8988T (cell line): Measurements from ENCODE around the gene GUCA1C.

Experiments used
- DNase-seq: peaks from one replicate; pipeline ENCODE4 v3.0.0; 2011

GUCA1C gene

GRCh38 chr3:108953700-108954099, at the start of gene GUCA1C:
Gene GUCA1C, minus strand, starts transcription at chr3:108953879. Its CDS starts 117 bp downstream, at chr3:108953762.
- no peak for DNase-seq

- DNase-seq: no peak
These were observed 44.8 kb upstream of the GUCA1C start for GRCh38 chr3:108998436-108998835.

- no peak for DNase-seq
These were observed 32.2 kb upstream of the GUCA1C start for GRCh38 chr3:108985844-108986243.

GRCh38 chr3:108983051-108983450, 29.4 kb upstream of the GUCA1C start:
- DNase-seq: no peak

GRCh38 chr3:108976058-108976457, 22.4 kb upstream of the GUCA1C start:
- no peak for DNase-seq

- DNase-seq: no peak
These were observed 19.3 kb upstream of the GUCA1C start for GRCh38 chr3:108973019-108973418.

- no peak for DNase-seq
These were observed 18.8 kb upstream of the GUCA1C start for GRCh38 chr3:108972482-108972881.

GRCh38 chr3:108970561-108970960, 16.9 kb upstream of the GUCA1C start:
- DNase-seq: no peak

- DNase-seq: no peak
These were observed 13.1 kb upstream of the GUCA1C start for GRCh38 chr3:108966773-108967172.

GRCh38 chr3:108959017-108959416, 5.3 kb upstream of the GUCA1C start:
- no peak for DNase-seq

- DNase-seq: no peak
These were observed 469 bp downstream of the GUCA1C start for GRCh38 chr3:108953210-108953609.

- DNase-seq: no peak
These were observed 1.7 kb downstream of the GUCA1C start for GRCh38 chr3:108951820-108952501.

- no peak for DNase-seq
These were observed 5.8 kb downstream of the GUCA1C start for GRCh38 chr3:108947855-108948254.

GRCh38 chr3:108946292-108947285, 7.1 kb downstream of the GUCA1C start:
- no peak for DNase-seq

GRCh38 chr3:108940568-108941263, 13.0 kb downstream of the GUCA1C start:
- no peak for DNase-seq

- DNase-seq: no peak
These were observed 13.5 kb downstream of the GUCA1C start for GRCh38 chr3:108940166-108940565.

- no peak for DNase-seq
These were observed 16.6 kb downstream of the GUCA1C start for GRCh38 chr3:108936924-108937689.

GRCh38 chr3:108931035-108931434, 22.6 kb downstream of the GUCA1C start:
- DNase-seq: no peak

- DNase-seq: no peak
These were observed 34.8 kb downstream of the GUCA1C start for GRCh38 chr3:108918866-108919265.

- peak; percentile 26 for DNase-seq
These were observed 38.7 kb downstream of the GUCA1C start for GRCh38 chr3:108914774-108915641.

GRCh38 chr3:108909799-108910198, 43.9 kb downstream of the GUCA1C start:
- no peak for DNase-seq

- no peak for DNase-seq
These were observed 46.5 kb downstream of the GUCA1C start for GRCh38 chr3:108907194-108907593.
